ENCODE measurements around the gene RNPEPL1.

GRCh38 chr2:240627736-240628506, 59.6 kb downstream of the RNPEPL1 start:
- TF ChIP-seq CTCF (IDR thresholded peaks at IDR 0.05) (no peak), POLR2A (IDR thresholded peaks at IDR 0.05) (no peak)

Data from lower leg skin (tissue), 3 donors.